Fibroblast of skin of scalp (primary cell): ENCODE results near the gene LAMP2.

ENCODE experiments used
- DNase-seq: peaks from one replicate; pipeline ENCODE4 v3.0.0-alpha.2; 2013

The LAMP2 gene

DNA sequence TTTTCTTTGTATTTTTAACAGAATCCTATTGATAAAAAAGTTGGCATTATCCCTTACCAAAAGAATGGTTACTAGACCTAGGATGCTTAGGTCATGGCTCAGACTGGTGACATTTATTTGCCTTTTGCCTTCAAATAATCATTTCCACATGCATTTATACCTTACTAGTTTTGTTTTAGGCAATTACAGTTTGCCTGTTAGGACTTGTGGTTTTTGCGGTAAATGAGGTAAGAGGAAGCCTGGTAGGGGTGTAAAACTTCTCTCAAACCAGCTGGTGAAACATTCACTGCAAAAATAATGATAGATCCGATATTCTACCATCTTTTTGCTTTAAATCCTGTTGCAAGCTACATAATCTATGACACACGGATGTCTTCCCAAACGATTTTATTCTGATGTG, 12.1 kb downstream of the LAMP2 start:
- peak; percentile 31 for DNase-seq

GRCh38 chrX:120453985-120454384, 15.1 kb downstream of the LAMP2 start:
- no peak for DNase-seq

- peak; percentile 42 for DNase-seq
Measured at GRCh38 chrX:120452131-120452530, 17.0 kb downstream of the LAMP2 start.

DNA sequence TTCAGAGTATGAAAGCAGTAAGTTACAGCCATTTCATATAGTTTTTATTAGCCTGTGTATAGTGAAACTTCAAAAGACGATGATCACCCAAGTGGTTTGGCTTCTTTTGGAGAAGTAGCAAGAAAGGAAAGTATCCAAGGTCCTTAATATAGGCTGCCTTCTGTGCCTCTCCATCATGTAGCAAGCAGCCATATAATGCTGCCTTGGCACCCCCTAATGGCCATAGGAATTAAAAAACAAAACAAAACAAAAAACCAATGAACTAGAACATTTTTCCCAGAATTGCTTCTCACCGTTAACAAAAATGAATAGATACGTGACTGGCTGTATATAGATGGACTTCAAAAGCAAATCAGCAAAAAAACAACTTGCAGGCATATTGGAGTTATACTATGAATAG, 18.9 kb downstream of the LAMP2 start:
- peak; percentile 13 for DNase-seq

GRCh38 chrX:120446498-120446897, 22.6 kb downstream of the LAMP2 start:
- DNase-seq, result peak; percentile 55

DNA sequence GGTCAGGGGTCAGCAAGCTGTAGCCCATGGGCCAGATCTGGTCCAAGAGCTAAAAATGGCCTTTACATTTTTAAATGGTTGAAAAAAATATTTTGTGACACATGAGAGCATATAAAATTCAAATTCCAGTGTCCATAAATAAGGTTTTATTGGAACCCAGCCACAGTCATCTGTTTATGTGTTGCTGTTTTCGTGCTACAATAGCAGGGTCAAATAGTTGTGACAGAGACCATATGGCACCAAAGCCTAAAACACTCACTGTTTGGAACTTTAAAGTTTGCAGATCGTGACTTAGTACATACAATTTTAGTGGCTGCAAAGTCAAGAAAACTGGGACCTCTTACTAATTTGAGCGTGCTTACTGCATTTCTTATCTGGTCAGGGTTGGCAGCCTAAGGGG, 29.2 kb downstream of the LAMP2 start:
- DNase-seq, result no peak

- DNase-seq, result no peak
Measured at GRCh38 chrX:120429776-120430540, 39.1 kb downstream of the LAMP2 start.

DNA sequence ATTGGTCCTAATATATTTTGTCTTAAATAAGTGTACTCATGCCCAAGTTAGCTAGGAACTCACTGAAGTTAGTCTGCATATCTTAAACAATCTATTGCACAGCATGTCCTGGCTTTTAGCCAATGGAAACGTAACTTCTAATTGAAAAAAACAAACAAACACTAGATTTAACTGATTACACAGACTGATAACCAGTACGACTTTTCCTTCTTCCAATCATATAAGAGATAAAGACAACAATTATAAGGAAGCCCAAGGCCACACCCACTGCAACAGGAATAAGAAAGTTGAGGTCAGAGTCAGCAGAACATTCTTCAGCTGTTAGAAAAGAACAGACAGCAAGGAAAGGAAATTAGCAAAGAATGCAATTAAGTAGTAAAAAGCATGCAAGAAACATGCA, 40.8 kb downstream of the LAMP2 start:
- peak; percentile 5 for DNase-seq

- peak; percentile 70 for DNase-seq
Measured at GRCh38 chrX:120426599-120426998, 42.5 kb downstream of the LAMP2 start.

GRCh38 chrX:120419463-120419862, 49.6 kb downstream of the LAMP2 start:
- DNase-seq, result no peak

- no peak for DNase-seq
Measured at GRCh38 chrX:120408168-120408567, 60.9 kb downstream of the LAMP2 start.

- DNase-seq, result no peak
Measured at GRCh38 chrX:120406638-120407037, 62.5 kb downstream of the LAMP2 start.

DNA sequence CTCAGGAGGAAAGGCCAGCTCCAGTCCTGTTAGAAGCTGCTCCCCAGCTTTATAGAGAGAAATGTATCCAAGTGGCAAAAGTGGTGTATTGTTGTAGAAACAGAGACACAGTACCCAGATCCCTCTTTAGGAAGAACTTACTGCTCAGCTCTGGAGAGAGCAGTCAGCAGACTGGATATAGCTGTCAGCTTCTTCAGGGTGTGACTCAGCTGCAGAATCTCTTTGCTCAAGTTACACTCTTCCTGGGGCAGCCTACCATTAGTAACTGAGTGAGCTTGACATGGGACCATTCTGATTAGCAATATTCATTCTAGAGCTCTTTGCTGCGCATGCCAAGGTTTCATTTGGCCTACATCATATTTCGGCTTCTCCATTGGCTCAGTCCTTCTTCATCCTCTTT, 66.7 kb downstream of the LAMP2 start:
- DNase-seq, result no peak

DNA sequence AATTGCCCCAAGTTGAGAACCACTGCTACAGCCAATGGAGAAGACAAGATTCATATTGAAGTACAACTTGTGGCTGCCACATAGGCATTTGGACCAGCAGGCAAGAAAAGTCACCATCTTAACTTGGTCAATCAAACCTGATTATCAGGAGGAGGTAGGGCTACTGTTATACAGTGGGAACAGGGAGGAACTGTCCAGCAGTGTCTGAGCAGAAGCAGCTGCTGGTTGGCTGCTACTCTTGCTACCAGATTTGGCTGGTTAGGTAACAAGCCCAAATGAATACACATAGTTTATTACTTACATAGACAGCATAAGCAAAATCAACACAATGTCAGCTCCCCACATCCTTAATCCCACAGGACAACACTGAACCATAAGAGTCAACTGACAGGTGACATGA, 67.8 kb downstream of the LAMP2 start:
- no peak for DNase-seq

DNA sequence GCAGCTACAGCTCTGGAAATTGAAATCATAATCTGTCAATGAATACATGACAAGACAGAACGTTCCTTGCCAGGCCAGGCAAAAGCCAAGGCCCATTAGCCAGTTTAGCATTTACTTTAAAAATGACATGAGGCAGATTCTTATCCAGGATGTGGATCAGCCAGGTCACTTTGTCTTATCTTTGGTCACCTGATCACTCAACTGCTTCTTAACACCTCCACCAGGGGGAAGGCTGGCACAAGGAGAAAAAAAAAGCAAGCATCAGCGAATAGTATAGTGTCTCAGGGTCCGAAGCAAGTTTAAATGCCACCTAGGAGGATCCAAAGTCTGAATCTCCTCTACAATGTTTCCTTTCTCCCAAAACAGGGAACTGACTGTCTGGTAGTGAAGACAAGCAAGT, 88.4 kb downstream of the LAMP2 start:
- DNase-seq, result peak; percentile 16

GRCh38 chrX:120379937-120380681, 89.0 kb downstream of the LAMP2 start:
- DNase-seq, result no peak

- no peak for DNase-seq
Measured at GRCh38 chrX:120378570-120378969, 90.5 kb downstream of the LAMP2 start.
